ENCODE results near the gene CD248.

Gene CD248

DNA sequence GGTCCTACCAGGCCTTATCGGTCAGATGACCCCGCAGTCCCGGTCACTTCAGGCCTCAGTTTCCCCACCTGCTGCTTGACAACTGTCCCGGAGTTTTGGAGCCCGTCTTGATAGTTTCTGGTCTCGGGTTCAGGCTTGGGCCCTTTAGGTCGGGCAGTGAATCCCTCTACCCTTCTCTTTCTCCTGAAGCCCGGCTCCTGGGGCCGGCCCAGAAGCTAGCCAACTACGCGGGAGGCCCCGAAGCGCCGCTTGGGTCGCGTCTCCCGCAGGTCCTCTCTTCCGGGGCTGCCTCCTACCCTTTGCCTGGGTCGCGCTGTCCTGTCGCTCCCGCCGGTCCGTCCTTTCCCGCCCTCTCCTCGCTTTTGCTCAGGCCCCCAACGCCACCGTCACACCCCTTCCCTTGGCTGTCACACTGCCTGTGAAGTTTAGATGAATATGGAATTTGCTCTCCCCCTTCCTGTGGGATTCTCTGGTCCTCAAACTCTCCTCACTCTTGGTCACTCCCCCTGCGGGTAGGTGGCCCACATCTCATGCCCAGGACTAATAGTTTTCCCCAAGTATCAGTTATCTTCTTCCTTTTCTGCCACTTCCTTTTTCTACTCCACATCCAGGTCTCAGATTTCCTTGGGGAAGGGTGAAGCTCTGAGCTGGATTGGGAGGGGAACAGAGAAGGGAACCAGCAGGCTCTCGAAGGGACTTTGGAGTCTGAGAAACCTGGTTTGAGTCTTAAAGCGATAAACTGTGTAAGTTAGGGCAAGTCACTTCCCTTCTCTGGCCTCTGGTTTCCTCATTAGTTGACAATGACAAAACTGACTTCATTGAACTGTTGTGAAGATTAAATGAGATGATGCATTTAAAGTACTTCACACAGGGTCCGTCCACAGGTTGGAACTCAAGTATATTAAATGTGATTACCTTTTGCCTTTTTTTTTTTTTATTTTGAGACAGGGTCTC, 47.6 kb downstream of the CD248 start:
- peak in 1 of 2 donors; percentile 34 for DNase-seq

DNA sequence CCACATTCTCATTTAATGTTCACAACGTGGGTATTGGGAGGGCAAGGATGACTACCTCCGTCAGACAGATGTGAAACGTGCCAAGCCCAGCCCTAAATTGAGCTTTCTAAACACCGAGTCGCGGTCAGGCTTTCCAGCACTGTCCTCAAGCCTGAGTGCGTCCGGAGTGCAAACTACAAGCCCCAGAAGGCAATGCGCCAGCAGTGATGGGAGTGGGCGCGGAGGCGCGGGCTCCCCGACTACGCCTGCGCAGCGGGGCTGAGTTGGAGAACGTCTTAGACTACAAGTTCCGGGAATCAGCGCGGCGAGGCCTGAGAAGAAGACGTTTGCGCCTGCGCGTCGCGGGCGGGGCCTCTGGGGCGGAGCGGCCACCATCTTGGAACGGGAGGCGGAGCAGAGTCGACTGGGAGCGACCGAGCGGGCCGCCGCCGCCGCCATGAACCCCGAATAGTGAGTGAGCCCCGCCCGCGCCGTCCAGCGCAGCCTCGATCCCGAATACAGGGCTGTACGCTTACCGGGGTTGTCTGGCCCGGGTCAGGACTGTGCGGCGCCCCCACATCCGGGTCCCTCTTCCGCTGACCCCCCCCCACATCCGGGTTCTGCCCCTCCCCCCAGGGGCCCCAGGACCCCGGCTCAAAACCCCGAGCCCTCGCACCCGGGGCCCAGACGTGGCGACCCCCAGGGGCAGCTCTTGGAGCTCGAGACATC, 48.4 kb downstream of the CD248 start, which contains the start of gene RAB1B:
TSS of gene RAB1B (plus strand) at position 396 of the 708 bp plus-strand sequence. CDS start at position 437, 41 bp downstream.
- peak; percentile 100 for DNase-seq

DNA sequence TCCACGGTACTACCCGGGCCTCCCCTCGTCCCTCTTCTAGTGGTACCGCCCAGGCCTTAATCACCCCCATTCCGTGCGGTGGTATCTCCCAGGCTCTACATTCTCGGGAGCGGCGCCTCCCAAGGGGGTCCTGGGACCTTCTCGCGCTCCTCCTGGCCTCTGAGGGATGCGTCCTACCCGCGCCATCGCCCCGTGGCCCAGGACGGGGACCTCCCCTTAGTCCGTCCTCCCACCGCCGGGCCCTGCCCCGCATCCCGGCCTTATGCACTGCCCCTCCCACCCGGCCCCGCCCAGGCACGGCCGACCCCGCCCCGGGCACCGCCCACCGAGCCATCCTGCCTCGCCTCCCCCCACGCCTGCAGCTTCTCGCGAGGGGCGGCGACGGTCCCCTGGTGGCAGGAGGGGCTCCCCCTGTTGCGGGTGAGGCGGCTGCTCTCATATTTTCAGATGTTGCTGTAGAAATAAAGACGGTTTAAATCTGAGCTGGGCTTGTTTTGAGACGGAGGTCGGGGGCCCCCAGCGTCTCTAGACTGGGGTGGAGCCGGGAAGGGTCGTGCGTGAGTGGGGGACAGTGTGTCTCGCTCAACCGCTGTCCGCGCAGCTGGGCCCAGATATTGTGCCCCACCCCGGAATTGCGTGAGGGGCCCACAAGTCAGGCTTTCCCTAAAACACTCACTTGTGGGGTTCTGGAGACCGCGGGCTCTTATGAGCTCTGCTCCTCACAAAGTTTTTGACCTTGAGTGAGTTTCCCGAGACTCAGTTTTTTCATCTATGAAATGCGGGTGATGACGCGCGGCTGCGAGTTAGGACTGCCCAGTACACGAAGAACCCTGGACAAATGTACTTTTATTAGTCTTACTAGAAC, 49.2 kb downstream of the CD248 start:
- DNase-seq, result peak; percentile 87 to 91

DNA sequence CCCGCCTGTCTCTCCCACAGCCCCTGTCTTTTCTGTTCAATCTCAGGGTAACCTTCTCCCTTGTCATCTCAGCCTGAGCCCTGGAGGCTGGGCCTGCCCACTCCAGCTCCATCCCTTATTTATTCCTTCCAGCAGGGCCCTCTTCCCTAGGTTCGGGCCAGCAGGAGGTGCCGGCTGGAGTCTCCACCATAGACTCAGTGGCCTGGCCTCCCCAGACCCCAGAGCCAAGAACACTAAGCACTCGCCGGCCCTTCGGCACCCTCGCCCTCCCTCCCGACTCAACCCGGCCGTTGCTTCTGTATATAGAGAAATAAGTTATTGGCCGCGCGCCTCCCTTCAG, 49.8 kb downstream of the CD248 start:
- no peak for DNase-seq

DNA sequence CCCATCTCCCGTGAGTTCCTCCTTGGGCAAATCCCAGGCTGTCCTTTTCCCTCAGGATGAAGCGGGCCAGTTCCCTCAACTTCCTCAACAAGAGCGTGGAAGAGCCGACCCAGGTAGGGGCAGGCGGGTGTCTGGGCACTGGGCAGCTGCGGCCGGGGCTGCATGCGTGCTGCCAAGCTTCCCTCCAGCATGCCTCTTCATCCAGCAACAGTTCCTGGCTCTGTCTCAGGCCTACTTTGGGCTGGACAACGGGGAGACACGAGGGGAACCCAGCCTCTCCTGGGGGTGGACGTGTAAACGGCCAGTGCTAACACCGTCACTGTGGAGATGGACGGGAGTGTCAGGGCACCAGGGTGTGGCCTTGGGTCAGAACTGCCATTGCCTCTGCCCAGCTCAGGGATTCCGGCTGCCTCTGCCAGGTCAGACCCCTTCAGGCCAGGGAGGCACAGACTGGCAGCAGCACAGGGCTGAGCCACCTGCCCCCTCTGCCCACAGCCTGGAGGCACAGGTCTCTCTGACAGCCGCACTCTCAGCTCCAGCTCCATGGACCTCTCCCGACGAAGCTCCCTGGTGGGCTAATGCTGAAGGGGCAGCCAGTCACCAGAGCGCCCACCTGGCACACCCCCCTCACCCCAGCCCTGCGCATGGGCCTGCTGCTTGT, 50.3 kb downstream of the CD248 start:
- DNase-seq, result no peak

DNA sequence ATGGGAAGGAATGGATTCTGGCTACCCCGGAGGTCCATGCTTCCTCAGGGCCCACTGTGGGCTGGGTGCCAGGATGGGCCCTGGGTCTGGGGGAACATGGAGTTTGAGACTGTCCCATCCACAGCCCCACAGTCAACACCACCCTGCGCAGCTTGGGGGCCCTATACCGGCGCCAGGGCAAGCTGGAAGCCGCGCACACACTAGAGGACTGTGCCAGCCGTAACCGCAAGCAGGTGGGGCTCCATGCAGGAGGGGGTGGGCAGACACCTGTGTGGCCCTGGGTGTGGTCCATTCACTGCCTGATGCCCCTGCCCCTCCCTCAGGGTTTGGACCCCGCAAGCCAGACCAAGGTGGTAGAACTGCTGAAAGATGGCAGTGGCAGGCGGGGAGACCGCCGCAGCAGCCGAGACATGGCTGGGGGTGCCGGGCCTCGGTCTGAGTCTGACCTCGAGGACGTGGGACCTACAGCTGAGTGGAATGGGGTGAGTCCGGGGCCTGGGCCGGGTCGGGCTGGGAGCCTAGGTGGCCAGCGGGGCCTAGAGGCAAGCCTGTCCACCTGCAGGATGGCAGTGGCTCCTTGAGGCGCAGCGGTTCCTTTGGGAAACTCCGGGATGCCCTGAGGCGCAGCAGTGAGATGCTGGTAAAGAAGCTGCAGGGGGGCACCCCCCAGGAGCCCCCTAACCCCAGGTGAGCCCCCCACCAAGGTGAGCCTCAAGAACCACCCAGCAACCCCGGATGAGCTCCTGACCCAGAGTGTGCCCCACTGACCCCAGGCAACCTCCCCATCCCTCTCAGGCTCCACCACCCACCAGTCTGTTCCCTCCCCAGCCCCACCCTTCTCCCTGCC, 51.1 kb downstream of the CD248 start:
- no peak for DNase-seq

DNA sequence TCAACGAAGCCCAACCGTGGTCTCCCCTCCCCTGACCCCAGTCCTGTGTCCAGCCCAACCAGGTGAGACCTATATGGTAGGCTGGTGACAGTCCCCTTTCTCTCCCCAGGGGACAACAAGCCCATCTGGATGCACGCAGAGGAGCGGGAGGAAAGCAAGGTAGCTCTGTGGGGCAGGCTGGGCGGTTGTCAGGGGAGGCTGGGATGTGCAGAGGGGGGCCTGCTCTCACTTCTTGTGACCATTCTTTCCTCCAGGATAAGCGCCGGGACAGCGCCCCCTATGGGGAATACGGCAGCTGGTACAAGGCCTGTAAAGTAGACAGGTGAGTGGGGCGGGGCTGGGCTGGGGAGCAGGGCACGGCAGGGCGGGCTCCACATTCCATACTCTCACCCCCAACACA, 51.9 kb downstream of the CD248 start:
- DNase-seq, result peak; percentile 33 to 41
